CD4-positive, alpha-beta T cell (primary cell): ENCODE results near the gene STOML2. TPM values are rescaled to one million over a fixed set of nuclear protein-coding genes. Genes with fewer than 3 reads are reported as not detected.

Source experiments
- ATAC-seq: fragments of 200-7000 bp; cut with Tn5 transposase; one replicate; pipeline ENCODE4 v1.10.0; 2022; ENCODE audit warnings: mild to moderate bottlenecking; ENCODE audit not compliant: poor library complexity
- CTCF ChIA-PET: fragments of 350-600 bp; sonication (Branson Sonifier 250); formaldehyde crosslinking; loops from one replicate; lab custom pipeline; 2021; ENCODE audit warnings: antibody characterized with exemption, inconsistent platforms; lab: Charles Lee
- POLR2A ChIA-PET: fragments of 350-600 bp; sonication (Branson Sonifier 250); formaldehyde crosslinking; loops from one replicate; lab custom pipeline; 2021; ENCODE audit warnings: antibody characterized with exemption, inconsistent platforms; lab: Charles Lee
- DNase-seq, 14 experiments: peaks; one replicate each; pipeline ENCODE4 v3.0.0-alpha.2; 2013 to 2020; ENCODE audit warnings: mixed read lengths in 2 of 14
- H3K27ac ChIP-seq, 2 donors: one replicate each; pipeline versions ENCODE4 v1.5.1 to v1.7.0; 2013; ENCODE audit warnings: low read length in 2 of 2, low read depth in 1 of 2, mild to moderate bottlenecking in 1 of 2
- H3K27me3 ChIP-seq, 2 experiments: 1 replicate in 1 of 2; 2 replicates in 1 of 2; pipeline versions ENCODE4 v1.6.1 to v1.7.0; 2013; ENCODE audit warnings: low read length in 2 of 2, control low read depth in 1 of 2, mild to moderate bottlenecking in 1 of 2, moderate library complexity in 1 of 2; ENCODE audit not compliant: insufficient read depth in 2 of 2, control insufficient read depth in 1 of 2
- H3K36me3 ChIP-seq: one replicate; pipeline ENCODE4 v1.6.1; 2013; ENCODE audit warnings: low read length, control low read depth; ENCODE audit not compliant: insufficient read depth
- H3K4me1 ChIP-seq: one replicate; pipeline ENCODE4 v1.6.1; 2013; ENCODE audit warnings: low read length, control low read depth; ENCODE audit not compliant: insufficient read depth
- H3K4me3 ChIP-seq: one replicate; pipeline ENCODE4 v1.5.1; 2013; ENCODE audit warnings: mild to moderate bottlenecking, low read length, moderate library complexity
- H3K9me3 ChIP-seq, 2 experiments: 1 replicate in 1 of 2; 2 replicates in 1 of 2; pipeline versions ENCODE4 v1.6.1 to v1.7.0; 2013; ENCODE audit warnings: low read length in 2 of 2, mild to moderate bottlenecking in 2 of 2, control low read depth in 1 of 2, moderate library complexity in 1 of 2; ENCODE audit not compliant: control insufficient read depth in 1 of 2, insufficient read depth in 1 of 2
- H3K27ac Mint-ChIP-seq: one replicate; pipeline ENCODE4 v1.8.0; 2020; ENCODE audit warnings: mixed read lengths
- H3K27me3 Mint-ChIP-seq: one replicate; pipeline ENCODE4 v1.8.0; 2021; ENCODE audit warnings: mixed read lengths
- H3K36me3 Mint-ChIP-seq: one replicate; pipeline ENCODE4 v1.8.0; 2021; ENCODE audit warnings: low read depth, mixed read lengths
- H3K4me1 Mint-ChIP-seq: one replicate; pipeline ENCODE4 v1.8.0; 2021; ENCODE audit warnings: low read depth, mixed read lengths
- H3K4me3 Mint-ChIP-seq: one replicate; pipeline ENCODE4 v1.8.0; 2020; ENCODE audit warnings: mild to moderate bottlenecking, mixed read lengths
- H3K9me3 Mint-ChIP-seq: one replicate; pipeline ENCODE4 v1.8.0; 2020; ENCODE audit warnings: mixed read lengths
- CTCF ChIP-seq: fragments of 200-600 bp; IDR thresholded peaks from one replicate; pipeline ENCODE4 v1.8.0; 2022; ENCODE audit warnings: antibody characterized with exemption, mild to moderate bottlenecking
- intact Hi-C, 2 experiments: fragments of 100-400 bp; cut with DNase I in 1 of 2; cut with micrococcal nuclease in 1 of 2; formaldehyde crosslinking; loops; one replicate each; pipeline versions ENCODE4 v1.15.1 to v1.9.0; 2023 to 2025; cut with DNase I, micrococcal nuclease
- total RNA-seq, 174 experiments: library from RNA in 2 of 174; stranded (reverse) in 2 of 174; gene quantifications; one replicate each; pipeline ENCODE4 v1.2.3 and lab custom pipeline; 2021 to 2026

The STOML2 gene
- total RNA-seq, 2 experiments from 2014 or later: 29.8 to 30.5 TPM

GRCh38 chr9:35096035-35096849 is 6.7 kb downstream of the STOML2 start, which contains the start of gene PIGO:
TSS of gene PIGO (minus strand) at chr9:35096591. CDS start at chr9:35095565, 1,026 bp downstream.
- Mint-ChIP-seq H3K9me3 (no peaks in the 10 kb centered on the region), H3K27me3 (no peaks in the 10 kb centered on the region), H3K4me1 (peaks cover 43% of the 10 kb centered on the region), H3K27ac (peak within 1 kb of the TSS; percentile 93), H3K4me3 (peak within 1 kb of the TSS; percentile 92), H3K36me3 (peaks cover 62% of the 10 kb centered on the region)
- POLR2A ChIA-PET: interaction anchor here (0.6 to 6.5 kb wide), 9 partner anchors 9 to 1743 kb away, joined by 3 to 51 read pairs (median 11); partner anchors contain the start of genes ATOSB, FANCG and VCP
- TF ChIP-seq CTCF: peak; percentile 81
- H3K4me1 ChIP-seq: peaks cover 26% of the 10 kb centered on the region
- H3K27me3 ChIP-seq: no peaks in the 10 kb centered on the region
- DNase-seq (peak; percentile 81 to 95 (median 88)), ATAC-seq (peak; percentile 88)
- no peaks in the 10 kb centered on the region for H3K9me3 ChIP-seq
- intact Hi-C loops: loop anchor here (1.0 to 5.0 kb wide), 6 partner anchors 15 to 197 kb away; partner anchors contain the start of genes DNAJB5 (in 2 of the 2) and VCP (in 2 of the 2)
- H3K4me3 ChIP-seq: peak within 1 kb of the TSS; percentile 82
- peak within 1 kb of the TSS; percentile 96 to 99 for H3K27ac ChIP-seq
- CTCF ChIA-PET: interaction anchor here (0.8 to 3.0 kb wide), 11 partner anchors 10 to 636 kb away, joined by 3 to 27 read pairs (median 12); partner anchors contain the start of genes ATOSB, CREB3, FANCG and UNC13B
- peaks cover 53% of the 10 kb centered on the region for H3K36me3 ChIP-seq

- Histone ChIP-seq H3K27ac (no peak overlapping the region), H3K9me3 (no peaks in the 10 kb centered on the region), H3K36me3 (peaks cover 75% of the 10 kb centered on the region), H3K4me3 (no peak overlapping the region), H3K27me3 (no peaks in the 10 kb centered on the region), H3K4me1 (peaks cover 19% of the 10 kb centered on the region)
- H3K4me3 Mint-ChIP-seq: no peak overlapping the region
- H3K27ac Mint-ChIP-seq: no peak overlapping the region
- H3K4me1 Mint-ChIP-seq: peaks cover 25% of the 10 kb centered on the region
- no peaks in the 10 kb centered on the region for H3K27me3 Mint-ChIP-seq
- peaks cover 85% of the 10 kb centered on the region for H3K36me3 Mint-ChIP-seq
- no peak for TF ChIP-seq CTCF
- CTCF ChIA-PET: interaction anchor here (1.7 kb wide), 1 partner anchor 192 kb away, joined by 6 read pairs; no protein-coding TSS in a partner anchor
- ATAC-seq (no peak), DNase-seq (no peak)
- intact Hi-C loops: no loop called here
- POLR2A ChIA-PET: interaction anchor here (0.9 to 6.5 kb wide), 3 partner anchors 11 to 20 kb away, joined by 4 to 51 read pairs (median 44); partner anchors contain the start of genes FANCG and VCP
- H3K9me3 Mint-ChIP-seq: no peaks in the 10 kb centered on the region
These were observed 11.4 kb downstream of the STOML2 start for GRCh38 chr9:35091536-35091935.

- peaks cover 87% of the 10 kb centered on the region for H3K36me3 Mint-ChIP-seq
- H3K27ac Mint-ChIP-seq: no peak overlapping the region
- Histone ChIP-seq H3K27ac (no peak overlapping the region), H3K4me3 (no peak overlapping the region), H3K27me3 (no peaks in the 10 kb centered on the region), H3K36me3 (peaks cover 72% of the 10 kb centered on the region), H3K9me3 (no peaks in the 10 kb centered on the region), H3K4me1 (peaks cover 2% of the 10 kb centered on the region)
- intact Hi-C loops: no loop called here
- TF ChIP-seq CTCF: no peak
- H3K9me3 Mint-ChIP-seq: no peaks in the 10 kb centered on the region
- ChIA-PET POLR2A (no interaction called here), CTCF (no interaction called here)
- no peaks in the 10 kb centered on the region for H3K27me3 Mint-ChIP-seq
- H3K4me1 Mint-ChIP-seq: peaks cover 4% of the 10 kb centered on the region
- no peak overlapping the region for H3K4me3 Mint-ChIP-seq
- DNase-seq (no peak), ATAC-seq (no peak)
These were observed 13.5 kb downstream of the STOML2 start for GRCh38 chr9:35089434-35089833.
